GM10266 (cell line): Measurements from ENCODE around the gene CCDC144A.
"Not testable (repeated sequence)": the region's sequence is repeated elsewhere in the genome, so short reads cannot be mapped to it uniquely, and the experiment has no call there.

Experiments
- DNase-seq: peaks from one replicate; pipeline ENCODE4 v3.0.0; 2012; ENCODE audit errors: extremely low spot score
- CTCF ChIP-seq: IDR thresholded peaks from 2 replicates; pipeline ENCODE4 v1.5.1; 2012; ENCODE audit warnings: mild to moderate bottlenecking, low read depth; ENCODE audit not compliant: control insufficient read depth, insufficient read depth; ENCODE audit errors: missing control alignments

Gene CCDC144A

GRCh38 chr17:16814439-16814838, 124.4 kb downstream of the CCDC144A start:
- TF ChIP-seq CTCF: no peak
- DNase-seq: no peak

DNA sequence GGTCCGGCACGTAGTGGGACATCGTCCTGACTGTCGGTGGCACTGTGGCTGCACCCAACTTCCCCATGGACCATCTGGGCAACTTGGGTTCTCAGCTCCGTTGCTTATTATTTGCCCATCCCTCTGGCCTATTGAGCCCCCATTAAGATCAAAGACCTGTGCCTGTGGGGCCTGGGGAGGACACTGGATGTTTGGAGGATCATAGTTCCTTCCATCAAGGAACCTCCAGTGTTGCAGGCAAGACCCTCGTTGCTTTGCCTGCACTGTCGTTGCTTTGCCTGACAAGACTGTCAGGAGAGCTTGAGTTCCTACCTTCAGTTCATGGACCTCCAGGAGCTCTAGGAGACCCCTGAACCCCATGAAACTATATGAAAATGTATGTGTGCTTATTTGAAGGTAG, 127.2 kb downstream of the CCDC144A start:
- DNase-seq: no peak
- TF ChIP-seq CTCF: no peak

DNA sequence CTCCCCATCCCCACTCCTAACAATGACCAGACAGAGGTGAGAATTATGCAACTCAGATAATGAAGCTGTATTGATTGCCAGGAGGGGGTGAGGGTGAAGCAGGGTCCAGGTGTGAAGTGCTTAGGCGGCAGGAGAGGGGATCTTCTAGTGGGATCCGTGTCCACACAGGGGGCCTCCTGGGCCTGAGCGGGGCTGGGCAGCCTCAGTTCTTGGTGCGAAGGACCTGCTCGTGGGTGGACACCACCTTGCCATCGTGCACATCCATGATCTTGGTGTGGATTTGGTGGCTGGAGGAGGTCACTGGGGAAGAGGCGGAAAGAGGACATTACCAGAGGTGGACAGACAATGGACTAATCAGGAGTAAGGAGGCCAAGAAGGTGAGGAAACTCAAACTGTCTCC, 127.9 kb downstream of the CCDC144A start:
- not testable (repeated sequence) for DNase-seq

DNA sequence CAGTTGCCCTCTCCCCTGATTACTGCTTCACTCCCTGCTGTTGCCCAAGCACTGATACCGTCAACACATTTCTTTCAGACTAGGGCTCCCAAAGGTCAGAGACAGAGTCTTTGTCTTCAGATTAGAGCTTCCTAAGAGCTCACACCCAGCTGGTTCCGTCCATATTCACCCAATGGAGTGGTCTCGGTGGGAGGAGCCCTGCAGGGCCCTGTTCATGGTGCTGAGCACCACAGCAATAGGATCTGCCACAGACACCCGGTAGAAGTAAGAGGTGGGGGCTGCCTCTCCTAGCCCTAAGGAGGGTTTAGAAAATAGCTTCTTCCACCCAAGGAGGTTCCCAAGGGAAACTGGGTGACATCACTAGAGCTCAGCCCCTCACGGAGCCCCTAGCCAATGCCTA, 128.3 kb downstream of the CCDC144A start:
- TF ChIP-seq CTCF: no peak
- no peak for DNase-seq

- DNase-seq: no peak
- TF ChIP-seq CTCF: no peak
These were observed 129.0 kb downstream of the CCDC144A start for GRCh38 chr17:16818821-16819683.

DNA sequence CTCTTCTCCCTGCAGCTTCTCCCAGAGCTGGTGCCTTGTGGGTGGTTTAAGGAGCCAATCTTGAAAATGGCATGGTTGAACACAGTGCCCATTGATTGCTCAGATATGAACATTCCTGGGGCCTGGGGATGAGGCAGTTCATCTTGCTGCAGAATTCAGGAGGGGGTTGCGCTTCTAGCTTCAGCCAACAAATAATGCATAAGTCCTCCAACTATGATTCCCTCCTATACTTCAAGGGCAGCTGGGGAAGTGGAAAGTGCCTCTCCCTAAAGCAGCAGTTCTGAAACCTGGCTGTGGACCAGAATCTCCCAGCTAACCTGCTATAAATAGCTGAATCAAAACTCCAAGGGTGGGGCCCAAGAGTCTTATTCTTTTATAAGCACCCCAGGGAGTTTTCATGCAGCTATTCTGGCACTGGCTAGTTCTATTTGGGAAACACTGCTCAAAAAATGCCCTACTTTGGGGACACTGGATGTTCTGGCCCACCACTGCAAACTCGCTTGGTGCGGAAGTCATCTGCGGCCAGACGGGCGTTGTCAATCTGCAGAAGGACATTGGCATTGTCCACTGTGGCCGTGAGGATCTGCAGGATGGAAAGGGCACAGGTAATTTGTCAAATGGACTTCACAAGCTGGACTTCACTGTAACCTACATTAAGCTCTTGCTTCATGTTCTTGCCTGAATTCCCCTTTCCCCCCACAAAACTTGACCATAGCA, 130.3 kb downstream of the CCDC144A start:
- TF ChIP-seq CTCF: no peak

DNA sequence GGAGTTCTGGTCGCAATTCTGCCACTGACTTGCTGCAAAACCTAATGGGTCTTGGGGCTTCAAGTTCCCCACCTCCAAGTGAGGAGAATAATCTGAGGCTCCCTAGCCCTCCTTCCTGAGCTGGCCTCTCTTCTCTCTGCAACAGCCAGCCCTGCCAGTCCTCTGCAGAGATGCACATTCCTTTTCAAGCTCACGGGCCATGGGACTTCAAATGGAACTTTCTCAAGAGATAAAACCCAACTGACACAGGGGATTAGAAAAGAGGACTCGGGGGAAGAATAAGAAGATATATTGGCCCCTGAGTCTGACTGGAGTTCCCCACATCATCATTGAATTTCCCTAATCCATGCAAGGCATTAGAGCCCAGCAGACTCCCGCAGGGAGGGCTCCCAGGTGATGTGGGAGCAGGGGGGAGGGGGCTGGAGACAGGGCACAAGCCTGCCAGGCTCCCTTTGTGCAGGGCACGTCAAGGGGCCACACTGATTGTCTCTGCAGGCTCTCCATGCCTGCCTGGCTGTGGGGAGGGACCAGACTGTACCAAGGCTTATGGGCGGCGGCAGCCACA, 131.0 kb downstream of the CCDC144A start:
- TF ChIP-seq CTCF: no peak

More for the DNA sequence above, 130.3 kb downstream of the CCDC144A start:
- no peak for DNase-seq

DNA sequence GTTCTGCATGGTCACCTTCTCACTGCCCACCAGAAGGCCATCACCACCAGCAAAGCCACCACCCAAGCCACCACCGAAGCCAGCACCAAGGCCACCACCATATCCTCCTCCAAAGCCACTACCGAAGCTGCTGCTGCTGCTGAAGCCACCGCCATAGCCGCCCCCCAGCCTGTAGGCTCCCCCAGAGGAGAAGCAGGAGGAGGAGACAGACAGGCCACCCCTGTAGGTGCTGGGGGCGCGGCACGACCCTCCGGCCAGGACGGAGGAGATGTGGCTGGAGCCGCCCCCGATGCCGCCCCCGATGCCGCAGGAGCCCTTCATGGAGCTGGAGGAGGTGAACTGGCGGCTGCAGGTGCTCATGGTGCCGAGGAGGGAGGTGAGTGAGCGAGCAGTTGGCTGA, 132.1 kb downstream of the CCDC144A start:
- not testable (repeated sequence) for DNase-seq

More for the DNA sequence above, 131.0 kb downstream of the CCDC144A start:
- no peak for DNase-seq

- DNase-seq: not testable (repeated sequence)
These were observed 133.8 kb downstream of the CCDC144A start for GRCh38 chr17:16823768-16824406.
